Activated CD8-positive, alpha-beta memory T cell treated with anti-CD3 and anti-CD28 coated beads for 1 hour (primary cell): Measurements from ENCODE around the gene CPNE2.

Experiments used
- DNase-seq, 2 donors: peaks; one replicate each; pipeline ENCODE4 v3.0.0-alpha.2; 2020; ENCODE audit warnings: low read depth in 1 of 2; ENCODE audit errors: extremely low read depth in 1 of 2

Gene CPNE2

DNA sequence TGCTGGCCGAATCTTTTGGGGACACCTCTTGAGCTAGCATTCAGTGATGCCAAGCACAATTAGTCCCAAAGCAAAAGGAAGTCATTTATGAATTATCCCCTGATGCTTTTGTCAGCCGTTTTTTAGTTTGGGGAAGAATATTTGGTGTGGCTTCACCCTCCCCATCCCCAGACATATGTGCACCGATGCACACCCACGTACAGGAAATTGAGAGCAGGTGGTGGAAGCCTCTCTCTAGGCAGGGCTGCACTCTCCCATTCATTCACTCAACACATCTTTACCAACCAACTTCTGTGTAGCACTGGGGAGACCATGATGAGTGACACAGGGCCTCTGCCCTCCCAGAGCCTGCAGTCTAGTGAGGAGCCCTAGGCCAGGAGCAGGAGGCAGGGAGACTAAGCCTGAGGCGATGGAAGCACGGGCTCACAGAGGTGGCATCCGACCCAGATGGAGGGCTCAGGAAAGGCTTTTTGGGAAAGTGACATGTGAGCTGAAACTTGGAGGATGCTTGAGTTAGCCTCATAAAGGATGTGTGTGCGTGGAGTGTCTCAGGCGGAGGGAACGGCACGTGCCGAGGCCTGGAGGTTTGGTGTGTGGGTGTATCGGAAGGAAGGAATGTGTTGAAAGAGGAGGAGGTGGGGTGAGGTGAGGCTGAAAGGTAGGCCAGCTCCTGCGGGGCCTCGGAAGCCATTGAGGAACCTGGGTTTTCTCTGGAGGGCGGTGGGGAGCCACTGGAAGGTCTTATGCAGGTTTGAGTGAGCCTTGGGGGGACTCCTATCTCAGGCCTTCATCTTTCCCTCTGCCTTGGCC is 49.6 kb downstream of the CPNE2 start:
- no peak for DNase-seq

DNA sequence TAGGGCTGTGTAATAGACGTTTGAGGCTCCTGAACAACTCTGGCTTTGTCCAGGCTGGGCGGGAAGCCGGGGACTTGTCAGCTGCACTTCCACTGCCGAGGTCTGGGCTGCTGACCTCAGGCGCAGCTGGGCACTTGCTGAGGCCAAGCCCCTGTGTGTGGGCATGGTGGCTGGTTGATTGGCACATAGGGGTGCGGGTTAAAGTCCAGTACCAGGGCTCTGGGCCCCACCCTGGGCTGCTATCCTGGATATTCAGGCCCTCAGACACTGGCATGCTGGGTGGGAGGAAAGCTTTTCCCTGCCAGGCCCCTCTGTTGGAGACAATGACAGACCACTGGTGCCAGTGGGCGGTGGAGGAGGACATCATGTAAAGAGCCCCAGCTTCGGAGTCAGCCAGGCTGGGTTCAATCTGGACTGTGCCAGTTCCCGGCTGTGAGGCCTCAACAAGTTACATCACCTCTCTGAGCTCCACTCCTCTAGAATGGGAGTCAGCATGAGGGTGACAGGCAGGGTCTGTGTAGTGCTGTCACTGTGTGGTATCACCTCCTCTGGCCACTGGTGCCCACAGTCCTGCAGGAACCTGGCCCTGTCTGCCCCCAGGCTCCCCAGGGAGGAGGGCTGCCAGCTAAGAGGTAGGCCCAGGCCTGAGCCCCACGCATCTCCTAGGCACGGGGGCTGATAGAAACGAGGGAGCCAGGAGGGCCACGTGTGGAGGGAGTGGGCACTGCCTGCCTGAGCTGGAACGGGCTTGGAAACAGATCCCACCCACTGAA is 51.0 kb downstream of the CPNE2 start:
- no peak for DNase-seq

- no peak for DNase-seq
Observed at GRCh38 chr16:57144027-57144426, 51.6 kb downstream of the CPNE2 start.

- DNase-seq = no peak
Observed at GRCh38 chr16:57145046-57146021, 53.0 kb downstream of the CPNE2 start.

- no peak for DNase-seq
Observed at GRCh38 chr16:57146040-57146647, 53.8 kb downstream of the CPNE2 start.

GRCh38 chr16:57146735-57147134 is 54.4 kb downstream of the CPNE2 start:
- DNase-seq = no peak

- DNase-seq = no peak
Observed at GRCh38 chr16:57147381-57148221, 55.2 kb downstream of the CPNE2 start.

GRCh38 chr16:57148481-57148880 is 56.1 kb downstream of the CPNE2 start:
- no peak for DNase-seq

DNA sequence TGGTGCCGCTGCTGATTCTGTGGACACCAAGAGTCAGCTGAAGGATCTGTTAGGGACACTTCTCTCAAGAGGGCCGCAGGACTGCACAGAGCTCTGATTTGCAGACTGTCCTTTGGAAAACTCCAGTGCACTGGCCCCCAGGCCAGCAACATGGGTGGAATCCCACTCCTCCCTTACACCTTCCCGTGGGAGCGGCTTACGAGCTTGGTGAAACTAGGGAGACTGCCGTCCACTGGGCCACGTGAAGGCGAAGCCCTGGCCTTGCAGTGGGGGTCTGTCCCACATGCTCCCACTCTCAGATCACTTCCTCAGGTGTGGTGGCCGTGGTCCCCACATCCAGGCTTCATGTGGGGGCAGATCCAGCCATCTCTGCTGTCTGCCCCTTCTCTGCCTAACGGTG is 57.0 kb downstream of the CPNE2 start:
- DNase-seq = no peak

DNA sequence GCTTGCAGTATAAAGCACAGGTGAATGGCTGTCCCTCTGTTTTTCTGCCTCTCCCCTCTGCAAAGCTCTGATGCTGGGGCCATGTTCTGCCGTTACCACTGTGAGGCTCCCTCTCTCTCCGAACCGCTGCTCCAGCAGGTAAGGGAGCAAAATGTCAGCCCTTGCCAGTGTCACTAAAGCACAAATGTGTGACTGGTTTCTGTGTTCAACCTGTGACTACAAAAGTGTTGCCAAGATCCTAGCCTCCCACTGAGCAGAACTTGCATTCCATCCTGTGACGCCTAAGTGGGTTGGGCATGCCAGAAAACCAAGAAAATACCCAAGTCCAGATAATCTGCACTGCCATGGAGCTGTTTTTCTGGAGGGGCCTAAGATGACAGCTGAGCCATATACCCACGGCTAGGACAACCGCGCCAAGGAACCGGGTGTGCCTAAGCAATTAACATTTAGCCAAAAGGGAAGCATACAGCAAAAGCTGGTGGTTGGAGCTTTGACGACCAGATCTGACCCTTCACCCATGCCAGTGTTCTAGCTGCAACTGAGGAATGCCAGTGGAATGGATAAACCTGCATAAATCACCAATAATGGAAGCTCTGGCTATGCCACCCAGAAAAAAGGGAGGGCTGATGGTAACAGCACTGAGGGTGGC is 58.4 kb downstream of the CPNE2 start:
- DNase-seq = no peak

DNA sequence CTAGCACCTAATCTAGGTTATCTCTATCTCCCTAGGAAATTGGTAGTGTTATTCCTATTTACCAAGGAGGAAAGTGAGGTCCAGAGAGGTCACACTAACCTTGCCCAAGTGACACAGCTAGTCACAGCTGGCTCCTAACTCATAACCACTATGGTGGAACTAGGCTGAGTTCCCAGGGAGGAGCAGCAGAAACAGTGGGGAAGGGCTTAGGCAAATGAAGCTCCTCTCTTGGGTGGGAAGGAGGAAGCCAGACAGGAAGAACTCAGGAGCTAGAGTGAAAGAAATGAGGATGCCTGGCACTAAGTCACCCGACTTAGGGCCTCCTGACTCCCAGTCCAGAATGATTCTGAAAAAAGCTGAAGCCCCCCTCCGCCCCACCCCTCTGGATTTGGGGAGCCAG is 59.0 kb downstream of the CPNE2 start:
- DNase-seq = no peak

DNA sequence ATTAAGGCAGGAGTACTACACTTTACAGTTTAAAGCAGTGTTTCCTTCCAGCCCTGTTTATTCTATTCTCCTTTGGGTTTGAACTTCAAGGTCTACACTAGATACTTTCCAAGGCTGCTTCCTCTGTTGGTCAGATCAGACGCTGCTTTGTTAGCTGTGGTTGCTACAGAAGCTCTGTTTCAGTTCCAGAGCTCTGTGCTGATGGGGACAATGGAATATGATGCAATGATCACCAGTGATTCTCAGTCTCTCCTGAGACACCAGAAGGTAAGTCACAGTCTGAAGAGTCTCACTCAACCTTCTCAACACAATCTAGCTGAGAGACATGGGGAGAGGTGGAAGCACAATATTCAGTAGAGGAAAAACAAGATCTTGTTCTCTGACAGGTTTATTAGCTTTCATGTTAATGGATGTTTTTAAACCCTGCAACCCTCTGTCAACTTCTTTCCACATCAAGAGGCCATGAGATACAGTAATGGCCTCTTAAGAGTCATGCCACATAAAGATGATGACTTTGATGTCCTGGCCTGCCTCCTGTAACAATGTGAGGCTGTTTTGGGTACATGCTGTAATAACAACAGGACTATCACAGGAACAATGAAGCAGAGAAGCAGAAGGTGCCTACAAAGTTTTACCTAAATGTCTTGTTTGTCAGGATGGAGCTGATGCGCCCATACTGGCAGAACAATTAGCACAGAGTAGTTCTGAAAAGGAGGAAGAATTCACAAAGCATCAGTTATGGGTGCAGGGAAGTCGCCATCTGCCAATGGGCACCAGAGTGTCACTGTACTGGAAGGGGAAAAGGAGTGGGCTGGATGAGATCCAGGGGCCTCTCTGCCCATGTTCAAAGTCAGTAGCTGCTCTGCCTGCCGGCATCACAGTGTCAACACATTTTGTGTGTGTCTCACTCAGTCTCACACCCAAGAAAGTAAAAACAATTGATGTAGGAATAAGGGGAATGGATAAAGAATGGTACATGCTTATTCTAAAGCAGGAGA is 60.0 kb downstream of the CPNE2 start:
- no peak for DNase-seq

- no peak for DNase-seq
Observed at GRCh38 chr16:57153841-57154240, 61.5 kb downstream of the CPNE2 start.

DNA sequence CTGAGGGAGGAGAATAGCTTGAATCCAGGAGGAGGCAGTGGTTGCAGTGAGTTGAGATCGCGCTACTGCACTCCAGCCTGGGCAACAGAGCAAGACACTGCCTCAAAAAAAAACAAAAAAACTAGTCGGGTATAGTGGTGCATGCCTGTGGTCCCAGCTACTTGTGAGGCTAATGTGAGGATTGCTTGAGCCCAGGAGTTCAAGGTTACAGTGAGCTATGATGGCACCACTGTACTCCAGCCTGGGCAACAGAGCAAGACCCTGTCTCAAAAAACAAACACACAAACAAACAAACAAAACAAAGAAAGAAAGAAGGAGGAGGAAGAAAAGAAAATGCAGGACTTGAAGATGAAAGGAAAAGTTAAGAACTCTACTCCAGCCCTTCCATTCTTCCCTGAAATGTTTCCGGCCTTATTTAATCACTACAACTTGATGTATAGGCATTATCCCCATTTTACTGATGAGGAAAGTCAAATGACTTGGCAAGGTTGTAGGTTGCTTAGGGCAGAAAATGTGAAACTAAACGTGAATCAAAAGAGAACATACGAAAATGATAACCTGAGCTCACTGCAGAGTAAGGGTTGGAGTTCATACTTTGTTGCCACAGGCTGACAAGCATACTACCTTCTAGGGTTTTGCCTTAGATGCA is 63.4 kb downstream of the CPNE2 start:
- no peak for DNase-seq

DNA sequence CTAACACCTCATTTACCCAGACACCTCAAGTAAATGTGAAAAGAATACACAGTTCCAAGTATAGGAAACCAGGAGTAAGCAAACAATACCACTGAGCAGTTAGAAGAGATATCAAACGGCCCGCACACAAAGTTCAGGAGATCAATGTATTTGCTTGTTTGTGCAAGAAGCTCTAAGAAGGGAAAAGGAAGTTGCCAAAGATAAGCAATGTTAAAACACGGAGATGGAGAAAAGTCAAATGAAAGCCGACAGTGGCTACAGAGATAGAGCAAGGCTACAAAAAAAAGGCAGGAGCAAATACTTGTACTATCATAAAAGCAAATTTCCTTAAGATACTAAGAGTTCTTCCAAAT is 63.9 kb downstream of the CPNE2 start:
- DNase-seq = no peak

- no peak for DNase-seq
Observed at GRCh38 chr16:57157533-57157932, 65.2 kb downstream of the CPNE2 start.

- no peak for DNase-seq
Observed at GRCh38 chr16:57159447-57159846, 67.1 kb downstream of the CPNE2 start.

DNA sequence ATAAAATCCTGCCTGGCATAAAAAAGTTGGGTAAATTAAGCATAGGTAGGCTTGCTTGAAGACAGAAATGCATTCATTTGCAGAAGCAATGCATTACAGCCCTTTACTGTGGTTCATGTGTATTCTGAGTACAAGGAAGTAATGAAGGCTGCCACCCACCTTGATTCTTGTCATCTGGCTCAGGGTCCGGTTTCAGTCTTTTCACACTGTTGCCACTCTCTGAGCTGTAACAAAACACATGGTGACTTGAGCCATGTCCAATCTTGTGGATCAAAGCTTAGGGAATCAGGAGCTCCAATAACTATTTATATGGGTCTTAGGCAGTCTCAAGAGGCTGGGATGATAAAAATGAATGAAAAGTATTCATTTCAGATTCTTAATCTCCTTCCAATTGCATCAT is 71.5 kb downstream of the CPNE2 start:
- DNase-seq = no peak
